H1 (cell line): ENCODE results near the gene RIF1. TPM values are rescaled to one million over a fixed set of nuclear protein-coding genes. Genes with fewer than 3 reads are reported as not detected.

Experiments
- CTCF ChIA-PET: fragments of 300-600 bp; sonication (Branson Sonifier 250); formaldehyde crosslinking; loops from one replicate; lab custom pipeline; 2021; ENCODE audit not compliant: partially characterized antibody; lab: Charles Lee
- POLR2A ChIA-PET: fragments of 300-600 bp; sonication (Branson Sonifier 250); formaldehyde crosslinking; loops from one replicate; lab custom pipeline; 2021; ENCODE audit warnings: inconsistent platforms; ENCODE audit not compliant: partially characterized antibody; lab: Charles Lee
- DNase-seq, 2 experiments: peaks; one replicate each; pipeline versions ENCODE4 v3.0.0 to v3.0.0-alpha.2; 2010 to 2022; ENCODE audit warnings: low spot score in 2 of 2, low read depth in 1 of 2, mixed read lengths in 1 of 2
- FAIRE-seq: peaks from 2 replicates; lab custom pipeline; 2011; peaks lifted over from hg19 to GRCh38; lab: Jason Lieb, UNC
- H2AFZ ChIP-seq: 2 replicates; pipeline ENCODE4 v1.8.1; 2012; ENCODE audit warnings: low read length, inconsistent platforms
- H2AK5ac ChIP-seq: 2 replicates; pipeline ENCODE4 v1.6.1; 2013; ENCODE audit warnings: low read depth, low read length
- H2BK120ac ChIP-seq: replicated peaks from 2 replicates; pipeline ENCODE3; 2013; ENCODE audit warnings: low read depth, low read length, inconsistent platforms
- H2BK12ac ChIP-seq: 2 replicates; pipeline ENCODE4 v1.6.1; 2013; ENCODE audit warnings: low read depth, low read length
- H2BK15ac ChIP-seq: 2 replicates; pipeline ENCODE4 v1.6.1; 2013; ENCODE audit warnings: low read length
- H2BK20ac ChIP-seq: 2 replicates; pipeline ENCODE4 v1.6.1; 2013; ENCODE audit warnings: low read length
- H2BK5ac ChIP-seq: 2 replicates; pipeline ENCODE4 v1.6.1; 2013; ENCODE audit warnings: low read depth, low read length
- H3K14ac ChIP-seq: 2 replicates; pipeline ENCODE4 v1.6.1; 2013; ENCODE audit warnings: inconsistent platforms; ENCODE audit not compliant: insufficient read length
- H3K18ac ChIP-seq: 2 replicates; pipeline ENCODE4 v1.6.1; 2013; ENCODE audit warnings: low read length; ENCODE audit errors: extremely low read depth
- H3K23ac ChIP-seq: 2 replicates; pipeline ENCODE4 v1.6.1; 2013; ENCODE audit warnings: inconsistent platforms; ENCODE audit not compliant: insufficient read length
- H3K23me2 ChIP-seq: 2 replicates; pipeline ENCODE4 v1.6.1; 2013; ENCODE audit warnings: low read depth, low read length
- H3K27ac ChIP-seq: 2 replicates; pipeline ENCODE4 v1.6.1; 2011; ENCODE audit warnings: low read depth, low read length, inconsistent platforms
- H3K27me3 ChIP-seq, 4 experiments: replicated peaks in 1 of 4; 1 replicate in 1 of 4; 2 replicates in 3 of 4; pipeline versions ENCODE4 v1.6.1 to v1.8.1; 2011 to 2013; ENCODE audit warnings: low read length in 3 of 4, mild to moderate bottlenecking in 3 of 4, inconsistent platforms in 2 of 4, mixed read lengths in 2 of 4, moderate library complexity in 1 of 4; ENCODE audit not compliant: control insufficient read depth in 3 of 4, insufficient read depth in 3 of 4; ENCODE audit errors: extremely low read depth in 1 of 4
- H3K36me3 ChIP-seq, 4 experiments: 2 replicates each; pipeline versions ENCODE4 v1.6.1 to v1.8.1; 2011 to 2013; ENCODE audit warnings: mild to moderate bottlenecking in 4 of 4, low read length in 3 of 4, moderate library complexity in 2 of 4, control low read depth in 1 of 4, inconsistent platforms in 1 of 4; ENCODE audit not compliant: insufficient read depth in 4 of 4, control insufficient read depth in 2 of 4
- H3K4ac ChIP-seq: replicated peaks from 2 replicates; pipeline ENCODE3; 2013; ENCODE audit warnings: low read length, low read depth, mixed read lengths, inconsistent platforms; ENCODE audit not compliant: insufficient read length
- H3K4me1 ChIP-seq, 4 experiments: replicated peaks in 1 of 4; 1 replicate in 1 of 4; 2 replicates in 3 of 4; pipeline versions ENCODE4 v1.6.1 to v1.8.1; 2011 to 2013; ENCODE audit warnings: low read length in 3 of 4, inconsistent platforms in 2 of 4, mixed read lengths in 1 of 4; ENCODE audit not compliant: insufficient read depth in 4 of 4, control insufficient read depth in 3 of 4
- H3K4me2 ChIP-seq, 2 experiments: 2 replicates each; pipeline versions ENCODE4 v1.6.1 to v1.8.1; 2011 to 2013; ENCODE audit warnings: low read depth in 2 of 2, low read length in 2 of 2, control low read depth in 1 of 2, inconsistent platforms in 1 of 2, mild to moderate bottlenecking in 1 of 2; ENCODE audit not compliant: insufficient read depth in 1 of 2
- H3K4me3 ChIP-seq, 4 experiments: fragments of 200-600, 300-600 bp in 1 of 4; sonication (generic), shearing (Covaris generic), sonication (Bioruptor Twin) in 1 of 4; 2 replicates each; pipeline versions ENCODE4 v1.5.1 to v1.8.1; 2011 to 2016; ENCODE audit warnings: low read length in 4 of 4, low read depth in 3 of 4, control low read depth in 2 of 4, inconsistent platforms in 2 of 4, mild to moderate bottlenecking in 2 of 4, mixed read lengths in 1 of 4, moderate library complexity in 1 of 4; ENCODE audit not compliant: insufficient read depth in 2 of 4; ENCODE audit errors: extremely low read depth in 1 of 4
- H3K56ac ChIP-seq: replicated peaks from 2 replicates; pipeline ENCODE3; 2013; ENCODE audit warnings: low read depth, mild to moderate bottlenecking, mixed read lengths, low read length, inconsistent platforms; ENCODE audit not compliant: insufficient read length
- H3K79me1 ChIP-seq: 2 replicates; pipeline ENCODE4 v1.6.1; 2013; ENCODE audit warnings: low read depth, low read length, control low read depth
- H3K79me2 ChIP-seq, 2 experiments: 2 replicates each; pipeline versions ENCODE4 v1.6.1 to v1.8.1; 2012 to 2013; ENCODE audit warnings: low read length in 2 of 2, mild to moderate bottlenecking in 2 of 2, inconsistent platforms in 1 of 2; ENCODE audit not compliant: insufficient read depth in 2 of 2, control insufficient read depth in 1 of 2
- H3K9ac ChIP-seq, 4 experiments: replicated peaks in 1 of 4; 1 replicate in 1 of 4; 2 replicates in 3 of 4; pipeline versions ENCODE4 v1.6.1 to v1.8.1; 2011 to 2013; ENCODE audit warnings: low read depth in 3 of 4, low read length in 3 of 4, control low read depth in 2 of 4, mild to moderate bottlenecking in 2 of 4, moderate library complexity in 2 of 4, inconsistent platforms in 1 of 4; ENCODE audit errors: extremely low read depth in 1 of 4
- H3K9me3 ChIP-seq, 2 experiments: 2 replicates each; pipeline versions ENCODE4 v1.6.1 to v1.8.1; 2012 to 2013; ENCODE audit warnings: mild to moderate bottlenecking in 2 of 2, moderate library complexity in 2 of 2, control low read depth in 1 of 2, inconsistent platforms in 1 of 2, low read depth in 1 of 2, low read length in 1 of 2, mixed read lengths in 1 of 2; ENCODE audit not compliant: insufficient read depth in 2 of 2
- H4K20me1 ChIP-seq, 2 experiments: replicated peaks in 1 of 2; 2 replicates each; pipeline versions ENCODE3 to v1.8.1; 2011 to 2013; ENCODE audit warnings: inconsistent platforms in 2 of 2, low read length in 2 of 2, mild to moderate bottlenecking in 1 of 2; ENCODE audit not compliant: insufficient read depth in 2 of 2, control insufficient read depth in 1 of 2
- H4K5ac ChIP-seq: 2 replicates; pipeline ENCODE4 v1.6.1; 2013; ENCODE audit warnings: low read length, low read depth, mixed read lengths, inconsistent platforms; ENCODE audit not compliant: insufficient read length
- H4K8ac ChIP-seq: 2 replicates; pipeline ENCODE4 v1.8.0; 2013; ENCODE audit warnings: mild to moderate bottlenecking, moderate library complexity, low read length, inconsistent platforms; ENCODE audit not compliant: insufficient read depth; ENCODE audit errors: extremely low read depth
- H4K91ac ChIP-seq: replicated peaks from 2 replicates; pipeline ENCODE3; 2013; ENCODE audit warnings: low read length, mixed read lengths, inconsistent platforms; ENCODE audit not compliant: insufficient read length
- BRCA1 ChIP-seq: IDR thresholded peaks from 2 replicates; pipeline ENCODE4 v1.6.1; 2012; ENCODE audit warnings: low read depth, low read length, improper control_type of control experiment
- KDM1A ChIP-seq: fragments of 200-600, 300-600 bp; sonication (generic); IDR thresholded peaks from 2 replicates; pipeline ENCODE4 v1.7.1; 2016; ENCODE audit warnings: mild to moderate bottlenecking, low read length, borderline replicate concordance
- POLR2A ChIP-seq, 2 experiments: IDR thresholded peaks; 1 replicate in 1 of 2; 2 replicates in 1 of 2; pipeline ENCODE4 v1.6.1; 2011; ENCODE audit warnings: low read depth in 2 of 2, low read length in 2 of 2, mild to moderate bottlenecking in 2 of 2; ENCODE audit errors: control extremely low read depth in 1 of 2
- RAD21 ChIP-seq, 2 experiments: IDR thresholded peaks in 1 of 2; conservative IDR thresholded peaks in 1 of 2; 2 replicates each; pipeline ENCODE4 v1.6.1; 2011; ENCODE audit warnings: low read depth in 2 of 2, low read length in 2 of 2, improper control_type of control experiment in 1 of 2, inconsistent platforms in 1 of 2, mild to moderate bottlenecking in 1 of 2, moderate library complexity in 1 of 2
- SP1 ChIP-seq: IDR thresholded peaks from 2 replicates; pipeline ENCODE4 v1.6.1; 2011; ENCODE audit warnings: low read depth, low read length
- TCF12 ChIP-seq: IDR thresholded peaks from 2 replicates; pipeline ENCODE4 v1.6.1; 2011; ENCODE audit warnings: low read depth, mild to moderate bottlenecking, low read length
- WGBS, 2 experiments: shearing (Covaris generic) in 1 of 2; methylation state at CpG; one replicate each; pipeline versions ENCODE4 v1.1.6 to v1.1.7; 2013 to 2015; ENCODE audit warnings: low lambda C conversion rate in 2 of 2, mixed read lengths in 2 of 2, inconsistent platforms in 1 of 2, low coverage in 1 of 2, missing lambda C conversion rate in 1 of 2; ENCODE audit not compliant: insufficient replicate concordance in 2 of 2, insufficient coverage in 1 of 2, insufficient read length in 1 of 2; ENCODE audit errors: extremely low coverage in 1 of 2, missing lambda C conversion rate in 1 of 2; 5-methylcytosine and 5-hydroxymethylcytosine counted together
- polyA plus RNA-seq, 7 experiments: library from polyadenylated mRNA; depleted of rRNA in 3 of 7; stranded (reverse) in 5 of 7; unstranded in 2 of 7; fragments of >200 nt in 5 of 7; fragments of 200-250 nt in 2 of 7; gene quantifications; 1 replicate in 5 of 7; 2 replicates in 1 of 7; 4 replicates in 1 of 7; pipeline versions ENCODE4 v1.2.1 to v1.2.3, GENCODE V29; 2011 to 2013; ENCODE audit warnings: missing spikeins in 2 of 7, mixed read lengths in 2 of 7
- total RNA-seq: library from RNA; stranded (reverse); fragmentation: NEBNext Ultra II Directional; extraction: Animal tissue kit (Norgen Biotek cat#: 25700); gene quantifications from 2 replicates; pipeline ENCODE4 v1.2.1, GENCODE V29; 2021

Gene RIF1
- total and polyA plus RNA-seq, 2 of the 8 experiments (the other 6 are each of a cell fraction or from before 2014, with no cell fraction given): 9.5 to 104 TPM

DNA sequence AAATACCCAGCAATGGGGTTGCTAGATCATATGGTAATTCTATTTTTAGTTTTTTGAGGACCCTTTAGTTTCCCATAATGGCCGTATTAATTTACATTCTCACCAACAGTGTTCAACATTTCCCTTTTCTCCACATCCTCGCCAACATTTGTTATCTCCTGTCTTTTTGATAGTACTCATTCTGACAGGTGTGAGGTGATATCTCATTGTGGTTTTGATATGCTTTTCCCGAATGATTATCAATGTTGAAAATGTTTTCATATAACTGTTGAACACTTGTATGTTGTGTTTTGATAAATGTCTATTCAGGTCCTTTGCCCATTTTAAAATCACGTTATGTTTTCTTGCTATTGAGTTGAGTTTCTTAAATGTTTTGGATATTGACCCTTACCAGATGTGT is 5.8 kb upstream of the RIF1 start:
- Histone ChIP-seq H3K4ac (no peak overlapping the region), H3K79me2 (no peaks in the 10 kb centered on the region), H3K4me2 (no peak overlapping the region), H3K56ac (no peak overlapping the region), H3K79me1 (no peaks in the 10 kb centered on the region), H3K27me3 (no peaks in the 10 kb centered on the region), H2BK15ac (no peak overlapping the region), H3K23ac (no peak overlapping the region), H4K20me1 (no peaks in the 10 kb centered on the region), H3K18ac (no peak overlapping the region), H2BK12ac (no peak overlapping the region), H3K9ac (no peak overlapping the region), H4K91ac (no peak overlapping the region), H2AFZ (no peak overlapping the region), H3K36me3 (no peaks in the 10 kb centered on the region), H3K4me3 (no peak overlapping the region), H4K8ac (no peak overlapping the region), H3K27ac (no peak overlapping the region), H3K14ac (no peak overlapping the region), H2BK20ac (no peak overlapping the region), H4K5ac (no peak overlapping the region), H3K4me1 (peaks cover 0 to 3% (median 1%) of the 10 kb centered on the region in 4 experiments; a peak in 3 of 7 replicates), H3K23me2 (no peaks in the 10 kb centered on the region), H2BK5ac (no peak overlapping the region), H2AK5ac (no peak overlapping the region), H3K9me3 (no peaks in the 10 kb centered on the region; a peak in 1 of 4 replicates), H2BK120ac (no peak overlapping the region)
- POLR2A ChIA-PET: interaction anchor here (0.9 kb wide), 1 partner anchor 79 kb away, joined by 4 read pairs; no protein-coding TSS in a partner anchor
- DNase-seq (no peak), FAIRE-seq (no peak)
- CTCF ChIA-PET: interaction anchor here (0.6 kb wide), 1 partner anchor 1773 kb away, joined by 3 read pairs; no protein-coding TSS in a partner anchor
- 99% methylated on average over 4 of the region's 4 CpGs; no CpG with 5 or more reads in 1 of the 2 experiments for WGBS, 2 experiments
- no peak for TF ChIP-seq SP1
- TF ChIP-seq RAD21 (IDR thresholded peaks at IDR 0.05 in 1 of 2, conservative IDR thresholded peaks at IDR 0.05 in 1 of 2; ENCODE audit: low read depth in 2 of 2, low read length in 2 of 2): no peak
- no peak for TF ChIP-seq TCF12
- no peak for TF ChIP-seq BRCA1
- TF ChIP-seq POLR2A (IDR thresholded peaks at IDR 0.05; ENCODE audit: control extremely low read depth in 1 of 2, low read depth in 2 of 2, low read length in 2 of 2): no peak
- TF ChIP-seq KDM1A: no peak
